Left lung (tissue), 10 donors: ENCODE data around the gene STXBP1. TPM values are rescaled to one million over a fixed set of nuclear protein-coding genes. Genes with fewer than 3 reads are reported as not detected.
A peak's percentile ranks its signal among the peaks of the same experiment; 100 is the strongest.

Source experiments
- ATAC-seq: fragments of 200-7000 bp; cut with Tn5 transposase; one replicate; pipeline ENCODE4 v1.9.1; 2020; ENCODE audit warnings: moderate library complexity
- DNase-seq, 4 donors: peaks; one replicate each; pipeline ENCODE4 v3.0.0-alpha.2; 2013 to 2020
- H3K27ac ChIP-seq, 2 donors: fragments of 200-600 bp; sonication (generic) in 1 of 2; one replicate each; pipeline versions ENCODE4 v1.5.0 to v1.8.0; 2020 to 2021
- H3K27me3 ChIP-seq, 2 donors: fragments of 200-600 bp; sonication (generic) in 1 of 2; one replicate each; pipeline versions ENCODE4 v1.5.0 to v1.8.0; 2020 to 2021
- H3K36me3 ChIP-seq, 2 donors: fragments of 200-600 bp; sonication (generic) in 1 of 2; one replicate each; pipeline versions ENCODE4 v1.5.0 to v1.8.0; 2020 to 2021
- H3K4me1 ChIP-seq, 2 donors: fragments of 200-600 bp; one replicate each; pipeline ENCODE4 v1.8.0; 2021
- H3K4me3 ChIP-seq, 2 donors: fragments of 200-600 bp; sonication (generic) in 1 of 2; one replicate each; pipeline versions ENCODE4 v1.5.0 to v1.8.0; 2020 to 2021; ENCODE audit warnings: mild to moderate bottlenecking in 1 of 2
- H3K9me3 ChIP-seq, 2 donors: fragments of 200-600 bp; sonication (generic) in 1 of 2; one replicate each; pipeline versions ENCODE4 v1.5.0 to v1.8.0; 2020 to 2021
- CTCF ChIP-seq, 2 donors: fragments of 200-600 bp; sonication (generic) in 1 of 2; IDR thresholded peaks; one replicate each; pipeline versions ENCODE4 v1.5.0 to v1.8.0; 2021; ENCODE audit warnings: antibody characterized with exemption in 2 of 2
- intact Hi-C, 2 donors: fragments of 100-400 bp; cut with DNase I; formaldehyde crosslinking; loops; one replicate each; pipeline versions ENCODE4 v1.11.2 to v1.14.2; 2022
- polyA plus RNA-seq, 6 donors: library from polyadenylated mRNA; unstranded; fragments of 120-200 nt; gene quantifications; one replicate each; pipeline ENCODE4 v1.2.1, GENCODE V29; 2013; ENCODE audit not compliant: insufficient read length in 6 of 6
- total RNA-seq, 2 donors: library from RNA; stranded (reverse); fragmentation: NEBNext Ultra II Directional; extraction: Animal tissue kit (Norgen Biotek cat#: 25700); gene quantifications; one replicate each; pipeline ENCODE4 v1.2.1, GENCODE V29; 2021
- donor health status: DM: no; HTN: yes; CAD: no.
- donor health status: DM: no; HTN: no; CAD: no.

The STXBP1 gene
- total and polyA plus RNA-seq, 8 donors, result 40.7 to 76.7 (median 48.8) TPM

GRCh38 chr9:127567730-127568617 is 44.1 kb upstream of the STXBP1 start:
- H3K9me3 ChIP-seq, result no peaks in the 10 kb centered on the region
- ATAC-seq (no peak), DNase-seq (no peak)
- peaks cover 0 to 24% of the 10 kb centered on the region in 2 donors for H3K36me3 ChIP-seq
- peak overlapping the region; percentile 81 to 92 for H3K4me3 ChIP-seq
- intact Hi-C loops, result no loop called here
- H3K27me3 ChIP-seq, result peaks cover 0 to 22% of the 10 kb centered on the region in 2 donors
- peak overlapping the region; percentile 86 for H3K27ac ChIP-seq
- TF ChIP-seq CTCF (IDR thresholded peaks at IDR 0.05), result no peak
- H3K4me1 ChIP-seq, result peaks cover 26 to 76% of the 10 kb centered on the region in 2 donors

- Histone ChIP-seq H3K27ac (peak overlapping the region; percentile 86), H3K4me1 (peaks cover 25 to 76% of the 10 kb centered on the region in 2 donors), H3K27me3 (peaks cover 0 to 22% of the 10 kb centered on the region in 2 donors), H3K9me3 (no peaks in the 10 kb centered on the region), H3K4me3 (peak overlapping the region; percentile 81 to 92), H3K36me3 (peaks cover 0 to 20% of the 10 kb centered on the region in 2 donors)
- no peak for TF ChIP-seq CTCF (IDR thresholded peaks at IDR 0.05)
- DNase-seq, result no peak
- intact Hi-C loops, result no loop called here
- ATAC-seq, result no peak
Observed at GRCh38 chr9:127568618-127568970, 43.5 kb upstream of the STXBP1 start.

GRCh38 chr9:127568971-127569885 is 42.8 kb upstream of the STXBP1 start:
- peaks cover 0 to 14% of the 10 kb centered on the region in 2 donors for H3K36me3 ChIP-seq
- no peaks in the 10 kb centered on the region for H3K9me3 ChIP-seq
- peaks cover 31 to 76% of the 10 kb centered on the region in 2 donors for H3K4me1 ChIP-seq
- DNase-seq, result peak in 3 of 4 donors; percentile 85 to 93 (median 93)
- peaks cover 0 to 22% of the 10 kb centered on the region in 2 donors for H3K27me3 ChIP-seq
- peak overlapping the region; percentile 81 to 92 for H3K4me3 ChIP-seq
- intact Hi-C loops, result no loop called here
- peak; percentile 77 for ATAC-seq
- TF ChIP-seq CTCF (IDR thresholded peaks at IDR 0.05), result no peak
- H3K27ac ChIP-seq, result peak overlapping the region; percentile 88 to 92

- peaks cover 0 to 8% of the 10 kb centered on the region in 2 donors for H3K36me3 ChIP-seq
- peak; percentile 18 for ATAC-seq
- no peak for TF ChIP-seq CTCF (IDR thresholded peaks at IDR 0.05)
- no peak for DNase-seq
- H3K9me3 ChIP-seq, result no peaks in the 10 kb centered on the region
- peaks cover 0 to 22% of the 10 kb centered on the region in 2 donors for H3K27me3 ChIP-seq
- peaks cover 39 to 77% of the 10 kb centered on the region in 2 donors for H3K4me1 ChIP-seq
- intact Hi-C loops, result loop anchor here in 1 of 2 donors (10.0 kb wide), 1 partner anchor 45 kb away; no protein-coding TSS in a partner anchor
- peak overlapping the region; percentile 88 to 92 for H3K27ac ChIP-seq
- peak overlapping the region; percentile 46 to 92 for H3K4me3 ChIP-seq
Observed at GRCh38 chr9:127569886-127570401, 42.1 kb upstream of the STXBP1 start.
